Progenitor cell of endocrine pancreas (in vitro differentiated cells): Measurements from ENCODE around the gene NGLY1. TPM values are rescaled to one million over a fixed set of nuclear protein-coding genes. Genes with fewer than 3 reads are reported as not detected.

ENCODE experiments used
- DNase-seq: peaks from one replicate; pipeline ENCODE4 v3.0.0; 2021; ENCODE audit warnings: low spot score; ENCODE audit not compliant: unreplicated experiment
- H3K27ac Mint-ChIP-seq: 2 replicates; pipeline ENCODE4 v1.8.0; 2021; ENCODE audit warnings: mild to moderate bottlenecking, moderate library complexity, mixed read lengths
- H3K27me3 Mint-ChIP-seq: 2 replicates; pipeline ENCODE4 v1.8.0; 2021; ENCODE audit warnings: mixed read lengths
- H3K36me3 Mint-ChIP-seq: 2 replicates; pipeline ENCODE4 v1.8.0; 2022; ENCODE audit warnings: mixed read lengths; ENCODE audit not compliant: insufficient read depth
- H3K4me1 Mint-ChIP-seq: 2 replicates; pipeline ENCODE4 v1.8.0; 2021; ENCODE audit warnings: low read depth, mixed read lengths
- H3K4me3 Mint-ChIP-seq: 2 replicates; pipeline ENCODE4 v1.8.0; 2021; ENCODE audit warnings: low read depth, mild to moderate bottlenecking, moderate library complexity, mixed read lengths
- H3K9me3 Mint-ChIP-seq: 2 replicates; pipeline ENCODE4 v1.8.0; 2021; ENCODE audit warnings: low read depth, mixed read lengths
- total RNA-seq: library from RNA; stranded (reverse); gene quantifications from 2 replicates; pipeline ENCODE4 v1.2.1, GENCODE V29; 2021
- TF ChIP-seq, protein P1 (sequence below): fragments of 200-600 bp; sonication (generic); IDR thresholded peaks from one replicate; pipeline ENCODE4 v1.5.0; 2021; ENCODE audit warnings: antibody characterized with exemption, mild to moderate bottlenecking; ENCODE audit not compliant: unreplicated experiment

NGLY1 gene
- total RNA-seq, 1 donor from 2014 or later: 44.5 TPM

DNA sequence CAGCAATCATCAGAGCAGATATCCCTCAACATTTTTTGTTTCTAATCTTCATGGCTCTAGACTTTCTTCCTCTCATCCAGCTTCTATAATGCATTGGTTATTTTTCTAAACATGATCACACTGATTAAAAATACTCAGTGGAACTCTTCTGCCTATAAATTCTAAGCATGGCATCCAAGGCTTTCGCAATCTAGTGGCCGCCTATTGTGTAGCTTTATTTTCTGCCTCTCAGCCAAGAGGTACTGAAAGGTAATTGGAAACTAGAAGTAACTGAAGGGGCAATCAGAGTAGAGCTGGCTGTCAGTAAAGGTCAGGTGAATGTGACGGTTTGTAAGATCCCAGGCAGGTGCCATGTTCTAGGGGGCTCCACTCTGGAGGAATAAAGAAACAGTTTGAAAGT, 40.1 kb upstream of the NGLY1 start:
- no peak for DNase-seq
- TF ChIP-seq, protein P1, sequence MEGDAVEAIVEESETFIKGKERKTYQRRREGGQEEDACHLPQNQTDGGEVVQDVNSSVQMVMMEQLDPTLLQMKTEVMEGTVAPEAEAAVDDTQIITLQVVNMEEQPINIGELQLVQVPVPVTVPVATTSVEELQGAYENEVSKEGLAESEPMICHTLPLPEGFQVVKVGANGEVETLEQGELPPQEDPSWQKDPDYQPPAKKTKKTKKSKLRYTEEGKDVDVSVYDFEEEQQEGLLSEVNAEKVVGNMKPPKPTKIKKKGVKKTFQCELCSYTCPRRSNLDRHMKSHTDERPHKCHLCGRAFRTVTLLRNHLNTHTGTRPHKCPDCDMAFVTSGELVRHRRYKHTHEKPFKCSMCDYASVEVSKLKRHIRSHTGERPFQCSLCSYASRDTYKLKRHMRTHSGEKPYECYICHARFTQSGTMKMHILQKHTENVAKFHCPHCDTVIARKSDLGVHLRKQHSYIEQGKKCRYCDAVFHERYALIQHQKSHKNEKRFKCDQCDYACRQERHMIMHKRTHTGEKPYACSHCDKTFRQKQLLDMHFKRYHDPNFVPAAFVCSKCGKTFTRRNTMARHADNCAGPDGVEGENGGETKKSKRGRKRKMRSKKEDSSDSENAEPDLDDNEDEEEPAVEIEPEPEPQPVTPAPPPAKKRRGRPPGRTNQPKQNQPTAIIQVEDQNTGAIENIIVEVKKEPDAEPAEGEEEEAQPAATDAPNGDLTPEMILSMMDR: no peak
- H3K27ac Mint-ChIP-seq: no peak overlapping the region

DNA sequence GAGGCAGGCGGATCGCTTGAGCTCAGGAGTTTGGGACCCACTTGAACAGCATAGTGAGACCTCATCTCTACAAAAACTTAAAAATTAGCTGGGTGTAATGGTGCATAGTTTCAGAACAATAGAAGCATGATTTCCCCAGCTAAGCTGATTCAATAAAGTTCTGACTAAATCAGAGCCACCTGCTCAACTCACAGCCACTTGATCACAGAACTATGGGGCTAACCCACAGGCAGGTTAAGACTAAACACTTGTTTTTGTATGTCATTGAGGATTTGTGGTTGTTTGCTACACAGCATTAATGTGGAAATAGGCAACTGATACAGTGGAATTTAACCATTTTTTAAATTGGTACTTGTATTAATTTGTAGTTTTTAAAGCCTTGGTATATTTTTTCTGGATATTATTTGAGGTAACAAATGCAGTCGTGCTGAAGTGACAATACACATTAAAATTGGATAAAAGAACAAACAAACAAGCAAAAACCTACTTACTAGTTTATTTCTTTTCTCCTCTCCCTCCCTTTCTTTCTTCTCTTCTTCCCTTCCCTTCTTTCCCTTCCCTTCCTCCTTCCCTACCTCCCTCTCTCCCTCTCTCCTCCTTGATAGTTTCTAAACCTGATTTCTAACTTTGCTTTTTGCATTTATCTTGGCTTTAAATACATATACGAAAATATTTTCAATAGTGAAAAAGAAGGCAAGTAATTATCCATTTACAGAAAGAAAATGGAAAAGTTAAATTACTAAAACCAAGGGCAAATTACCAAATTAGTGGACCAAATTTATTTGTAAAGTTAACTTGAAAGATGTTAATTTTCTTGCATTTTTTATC, 38.7 kb upstream of the NGLY1 start:
- H3K27me3 Mint-ChIP-seq: no peaks in the 10 kb centered on the region
- TF ChIP-seq, protein P1: no peak
- no peaks in the 10 kb centered on the region for H3K36me3 Mint-ChIP-seq
- H3K9me3 Mint-ChIP-seq: no peaks in the 10 kb centered on the region
- no peak for DNase-seq
- no peak overlapping the region for H3K27ac Mint-ChIP-seq
- H3K4me3 Mint-ChIP-seq: no peak overlapping the region
- H3K4me1 Mint-ChIP-seq: no peaks in the 10 kb centered on the region

More for the DNA sequence above, 40.1 kb upstream of the NGLY1 start:
- no peaks in the 10 kb centered on the region for H3K9me3 Mint-ChIP-seq
- no peaks in the 10 kb centered on the region for H3K36me3 Mint-ChIP-seq
- H3K4me1 Mint-ChIP-seq: no peaks in the 10 kb centered on the region
- H3K27me3 Mint-ChIP-seq: no peaks in the 10 kb centered on the region
- H3K4me3 Mint-ChIP-seq: no peak overlapping the region

DNA sequence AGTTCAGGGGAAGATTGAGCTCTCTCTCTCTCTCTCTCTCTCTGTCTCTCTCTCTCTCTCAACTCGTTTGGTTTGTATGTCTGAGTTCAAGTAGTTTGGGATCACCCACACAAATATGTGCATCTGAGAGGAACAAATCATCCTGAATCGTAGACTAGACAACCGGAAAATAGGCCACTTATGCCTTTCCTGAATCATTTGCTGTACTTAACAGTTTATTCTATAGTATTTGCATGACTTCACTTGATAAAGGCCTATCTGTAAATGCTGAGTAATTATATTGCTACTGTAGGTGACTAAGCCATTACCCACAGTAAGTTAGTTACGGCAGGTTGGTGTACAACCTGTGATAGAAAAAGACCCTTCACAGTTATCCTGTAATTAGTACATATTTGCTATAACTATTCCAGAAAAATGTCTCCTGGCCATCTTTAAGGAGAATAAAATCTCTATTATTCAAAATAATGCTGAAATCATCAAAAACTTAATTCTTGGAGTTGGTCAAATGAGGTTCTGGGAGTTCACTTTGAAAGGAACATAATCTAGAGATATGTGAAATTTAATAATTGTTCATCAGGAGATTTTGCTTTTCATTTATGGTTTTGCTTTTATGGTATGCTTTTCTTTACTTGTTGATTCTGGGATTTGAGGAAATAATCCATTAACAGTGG, 37.7 kb upstream of the NGLY1 start:
- H3K9me3 Mint-ChIP-seq: no peaks in the 10 kb centered on the region
- H3K4me3 Mint-ChIP-seq: no peak overlapping the region
- TF ChIP-seq, protein P1: no peak
- DNase-seq: no peak
- H3K4me1 Mint-ChIP-seq: no peaks in the 10 kb centered on the region
- H3K36me3 Mint-ChIP-seq: no peaks in the 10 kb centered on the region
- H3K27me3 Mint-ChIP-seq: no peaks in the 10 kb centered on the region
- no peak overlapping the region for H3K27ac Mint-ChIP-seq

DNA sequence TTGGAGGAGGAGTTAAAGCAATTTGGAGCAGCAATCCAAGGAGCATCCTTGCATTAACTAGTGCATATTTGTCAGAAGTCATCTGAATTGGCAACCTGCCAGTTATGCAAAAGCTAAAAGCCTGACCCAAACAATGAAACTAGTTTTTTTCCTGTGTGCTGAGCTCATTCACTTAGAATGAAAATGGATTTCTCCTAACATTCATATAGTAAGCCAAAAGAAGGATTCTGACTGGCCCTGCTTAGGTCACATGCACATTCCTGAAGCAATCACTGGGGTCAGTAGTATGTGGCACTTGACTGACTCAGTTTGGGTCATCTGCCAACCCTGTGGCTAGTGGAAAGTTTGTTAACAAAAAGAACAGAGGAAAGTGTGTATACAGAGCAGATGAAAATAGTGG, 37.1 kb upstream of the NGLY1 start:
- no peak overlapping the region for H3K27ac Mint-ChIP-seq
- DNase-seq: no peak

DNA sequence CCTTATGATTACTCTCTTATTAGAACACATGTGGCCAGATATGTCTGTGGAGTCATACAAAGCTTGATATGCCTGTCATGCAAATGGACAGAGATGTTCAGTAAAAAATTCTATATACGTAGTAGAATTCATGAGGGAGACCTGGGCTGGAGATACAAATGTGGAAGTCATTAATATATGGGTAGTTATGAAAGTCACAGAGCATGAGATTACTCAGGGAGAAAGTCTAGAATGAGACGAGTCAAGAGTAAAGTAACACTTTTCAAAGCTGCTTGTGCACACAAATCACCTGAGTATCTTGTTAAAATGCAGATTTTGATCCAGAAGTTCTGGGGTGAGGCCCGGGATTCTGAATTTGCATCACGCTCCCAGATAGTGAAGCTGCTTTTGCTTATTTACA, 35.1 kb upstream of the NGLY1 start:
- H3K27me3 Mint-ChIP-seq: no peaks in the 10 kb centered on the region

More for the DNA sequence above, 37.1 kb upstream of the NGLY1 start:
- H3K27me3 Mint-ChIP-seq: no peaks in the 10 kb centered on the region
- H3K9me3 Mint-ChIP-seq: no peaks in the 10 kb centered on the region
- TF ChIP-seq, protein P1: no peak
- no peaks in the 10 kb centered on the region for H3K4me1 Mint-ChIP-seq
- H3K36me3 Mint-ChIP-seq: no peaks in the 10 kb centered on the region
- H3K4me3 Mint-ChIP-seq: no peak overlapping the region

More for the DNA sequence above, 35.1 kb upstream of the NGLY1 start:
- no peak for DNase-seq
- H3K36me3 Mint-ChIP-seq: no peaks in the 10 kb centered on the region
- H3K27ac Mint-ChIP-seq: no peak overlapping the region
- no peaks in the 10 kb centered on the region for H3K9me3 Mint-ChIP-seq
- no peak overlapping the region for H3K4me3 Mint-ChIP-seq
- TF ChIP-seq, protein P1: no peak
- no peaks in the 10 kb centered on the region for H3K4me1 Mint-ChIP-seq
